Fibroblast of the conjunctiva (primary cell): Measurements from ENCODE around the gene SIK2.

Source experiments
- DNase-seq: peaks from one replicate; pipeline ENCODE4 v3.0.0-alpha.2; 2010; ENCODE audit warnings: low read depth

The SIK2 gene

GRCh38 chr11:111582163-111582562, 20.1 kb upstream of the SIK2 start:
- no peak for DNase-seq

DNA sequence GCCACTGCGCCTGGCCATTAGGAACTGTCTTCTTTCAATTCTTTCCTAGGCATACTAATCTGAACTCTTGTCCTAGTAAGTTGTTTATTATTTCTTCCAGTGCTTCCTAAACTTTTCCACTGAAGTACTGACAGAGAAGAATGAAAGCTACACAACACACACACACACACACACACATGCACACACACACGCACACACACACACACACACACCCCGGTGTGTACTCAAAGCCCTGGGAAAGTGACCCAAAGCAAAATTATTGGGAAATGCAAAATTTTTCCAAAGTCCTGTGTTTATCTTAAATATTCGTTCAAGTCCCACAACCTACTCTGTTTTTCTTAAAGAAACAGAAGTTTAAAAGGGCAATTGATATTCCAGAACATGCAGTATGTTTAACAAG, 19.4 kb upstream of the SIK2 start:
- DNase-seq: no peak

- no peak for DNase-seq
Measured at GRCh38 chr11:111585371-111585770, 16.9 kb upstream of the SIK2 start.

DNA sequence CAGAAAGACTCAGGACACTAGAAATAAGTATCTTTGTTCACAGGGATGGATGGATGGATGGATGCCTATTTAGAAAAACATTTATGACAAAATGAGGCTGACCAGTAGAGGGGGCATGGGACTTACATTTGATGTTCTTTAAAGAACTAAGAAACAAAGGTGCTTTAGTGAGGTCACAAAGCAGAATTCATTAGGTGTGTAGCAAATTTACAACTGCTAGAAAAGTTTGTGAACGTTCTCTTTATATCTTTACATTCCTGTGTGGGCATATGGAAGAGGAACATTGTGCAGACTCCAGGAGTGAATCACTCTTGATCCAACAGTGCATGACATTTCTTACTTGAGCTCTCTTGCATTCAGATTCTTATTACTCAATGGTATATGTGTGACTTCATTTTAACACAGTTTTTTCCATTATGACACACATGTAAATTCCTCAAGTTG, 15.8 kb upstream of the SIK2 start:
- DNase-seq: peak; percentile 49

GRCh38 chr11:111589114-111589513, 13.1 kb upstream of the SIK2 start:
- no peak for DNase-seq

DNA sequence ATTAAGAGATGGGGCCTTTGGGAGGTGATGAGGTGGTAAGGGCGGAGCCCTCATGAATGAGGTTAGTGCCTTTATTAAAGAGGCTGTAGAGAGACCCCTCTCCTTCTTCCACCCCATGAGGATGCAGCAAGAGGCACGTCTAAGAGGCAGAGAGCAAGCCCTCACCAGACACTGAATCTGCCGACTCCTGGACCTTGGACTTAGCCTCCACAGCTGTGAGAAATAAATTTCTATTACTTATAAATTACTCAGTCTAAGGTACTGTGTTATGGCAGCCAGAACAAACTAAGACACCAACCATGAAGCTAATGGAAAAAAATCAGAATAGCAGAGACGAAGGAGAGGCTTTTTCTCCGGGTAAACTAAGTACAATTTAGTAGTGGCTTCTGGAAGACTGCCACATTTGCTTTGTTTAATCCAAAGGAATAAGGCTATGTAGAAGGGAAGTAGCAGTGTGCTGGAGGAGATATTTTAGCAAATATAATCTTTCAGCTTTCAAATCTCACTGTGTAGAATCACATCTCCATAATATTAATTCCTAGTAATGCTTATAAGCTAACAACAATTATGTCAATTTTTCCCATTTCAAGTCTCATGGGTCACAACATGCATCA, 12.3 kb upstream of the SIK2 start:
- no peak for DNase-seq

DNA sequence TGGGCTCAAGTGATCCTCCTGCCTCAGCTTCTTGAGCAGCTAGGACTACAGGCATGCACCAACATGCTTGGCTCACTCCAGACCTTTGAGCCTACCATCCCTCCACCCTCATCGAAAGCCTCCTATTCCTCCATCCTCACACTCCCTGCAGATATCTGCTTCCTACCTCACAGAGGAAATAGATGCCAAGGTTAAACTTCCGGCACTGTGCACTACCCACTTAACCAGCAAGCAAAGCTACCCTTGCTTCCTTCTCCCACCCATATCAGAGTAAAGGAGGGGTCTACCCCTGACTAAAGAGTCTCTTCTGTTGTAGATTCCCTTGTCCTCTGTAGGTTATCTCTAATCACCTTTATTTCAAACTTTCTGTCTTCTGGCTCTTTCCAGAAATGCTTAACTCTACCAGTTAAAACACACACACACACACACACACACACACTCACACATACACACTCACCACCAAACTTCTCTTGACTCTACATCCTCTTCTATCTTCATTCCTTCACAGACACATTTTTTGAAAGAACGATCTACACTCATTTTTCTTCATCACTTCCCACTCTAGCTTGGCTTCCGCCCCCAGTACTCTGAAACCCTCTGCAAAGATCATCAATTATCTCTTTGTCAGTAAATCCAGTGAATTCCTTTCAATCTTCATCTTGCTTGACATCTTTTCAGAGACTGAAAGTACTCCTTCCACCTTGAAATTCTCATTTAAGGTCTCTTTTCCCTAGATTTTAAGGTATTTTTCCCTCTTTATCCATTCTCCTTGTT, 10.9 kb upstream of the SIK2 start:
- DNase-seq: no peak

- no peak for DNase-seq
Measured at GRCh38 chr11:111592491-111592890, 9.8 kb upstream of the SIK2 start.

GRCh38 chr11:111596319-111596718, 5.9 kb upstream of the SIK2 start:
- no peak for DNase-seq

- DNase-seq: no peak
Measured at GRCh38 chr11:111598148-111598547, 4.1 kb upstream of the SIK2 start.

GRCh38 chr11:111598559-111598958, 3.7 kb upstream of the SIK2 start:
- peak; percentile 78 for DNase-seq

GRCh38 chr11:111601636-111601978, 642 bp upstream of the SIK2 start:
- DNase-seq: no peak

GRCh38 chr11:111602865-111603610, 789 bp downstream of the SIK2 start:
- DNase-seq: no peak

DNA sequence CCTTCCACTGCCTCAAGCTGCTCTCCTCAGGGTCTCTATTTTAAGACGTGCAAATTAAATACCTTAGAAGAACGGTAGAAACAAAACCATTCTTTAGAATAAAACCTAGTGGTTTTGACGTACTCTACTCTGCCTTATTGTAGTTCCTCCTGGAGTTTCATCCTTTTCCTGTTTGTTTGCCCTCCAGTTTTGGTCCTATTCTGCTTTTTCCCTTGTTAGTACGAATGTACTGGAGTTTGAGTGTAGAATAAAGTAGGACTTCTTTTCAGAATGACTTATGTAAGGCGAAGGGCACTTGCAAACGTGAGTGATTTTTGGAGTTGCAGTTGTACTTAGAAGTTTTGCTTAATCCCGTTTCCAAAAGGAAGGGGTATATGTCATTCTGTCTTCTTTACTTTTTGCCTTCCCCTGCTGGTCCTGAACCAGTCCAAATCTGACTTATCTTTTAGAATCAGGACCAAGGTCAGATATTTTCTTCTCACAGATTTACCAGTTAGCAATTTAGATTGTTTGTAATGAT, 1.4 kb downstream of the SIK2 start:
- no peak for DNase-seq

GRCh38 chr11:111604392-111605009, 2.3 kb downstream of the SIK2 start:
- peak; percentile 43 for DNase-seq

DNA sequence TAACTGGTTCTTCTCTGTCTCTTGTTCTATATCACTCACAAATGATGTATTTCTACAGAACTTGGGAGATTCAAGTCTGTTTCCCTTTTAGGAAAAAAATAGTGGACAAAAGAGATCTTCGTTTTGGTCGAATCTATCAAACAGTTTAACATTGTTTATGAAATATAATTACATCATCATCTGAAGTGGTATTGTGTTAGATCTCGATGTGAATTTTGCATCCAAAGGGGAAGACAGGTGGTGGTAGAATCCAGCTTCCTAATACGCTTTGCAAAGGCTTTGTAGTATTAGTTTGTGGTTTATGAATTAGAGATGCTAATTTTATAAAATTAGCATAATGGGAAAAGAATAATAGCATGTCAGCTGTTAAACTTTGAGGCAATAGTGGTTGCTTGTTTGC, 3.4 kb downstream of the SIK2 start:
- no peak for DNase-seq

- no peak for DNase-seq
Measured at GRCh38 chr11:111606986-111607385, 4.7 kb downstream of the SIK2 start.

- no peak for DNase-seq
Measured at GRCh38 chr11:111607751-111608150, 5.5 kb downstream of the SIK2 start.

GRCh38 chr11:111612224-111612623, 10.0 kb downstream of the SIK2 start:
- no peak for DNase-seq

DNA sequence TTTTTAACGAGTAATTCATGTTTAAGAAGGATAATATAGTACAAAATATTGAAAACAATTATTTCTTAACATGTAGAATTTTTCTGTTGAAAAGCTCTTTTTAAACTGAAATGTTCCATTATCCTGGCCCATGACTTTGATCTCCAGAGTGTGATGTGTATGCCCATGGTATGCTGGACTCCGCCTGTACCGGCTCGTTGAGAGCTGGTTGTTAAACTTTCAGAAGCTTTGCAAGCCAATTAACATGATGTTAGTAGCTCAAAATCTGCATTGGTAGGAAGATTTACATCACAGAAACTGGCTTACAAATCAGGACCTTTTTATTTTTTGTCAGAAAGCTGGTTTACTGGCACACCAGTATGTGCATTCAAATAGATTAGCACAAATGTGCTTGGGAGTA, 15.0 kb downstream of the SIK2 start:
- no peak for DNase-seq

GRCh38 chr11:111620518-111620917, 18.3 kb downstream of the SIK2 start:
- DNase-seq: no peak

GRCh38 chr11:111623527-111624030, 21.3 kb downstream of the SIK2 start:
- no peak for DNase-seq
